HG02759 (cell line): ENCODE data around the gene MCM8.
A peak's percentile ranks its signal among the peaks of the same experiment; 100 is the strongest.

Experiments used
- ATAC-seq: cut with Tn5 transposase; IDR thresholded peaks from one replicate; pipeline ENCODE4 v1.9.1; 2021; ENCODE audit warnings: mild to moderate bottlenecking, moderate library complexity; ENCODE audit not compliant: unreplicated experiment

MCM8 gene

DNA sequence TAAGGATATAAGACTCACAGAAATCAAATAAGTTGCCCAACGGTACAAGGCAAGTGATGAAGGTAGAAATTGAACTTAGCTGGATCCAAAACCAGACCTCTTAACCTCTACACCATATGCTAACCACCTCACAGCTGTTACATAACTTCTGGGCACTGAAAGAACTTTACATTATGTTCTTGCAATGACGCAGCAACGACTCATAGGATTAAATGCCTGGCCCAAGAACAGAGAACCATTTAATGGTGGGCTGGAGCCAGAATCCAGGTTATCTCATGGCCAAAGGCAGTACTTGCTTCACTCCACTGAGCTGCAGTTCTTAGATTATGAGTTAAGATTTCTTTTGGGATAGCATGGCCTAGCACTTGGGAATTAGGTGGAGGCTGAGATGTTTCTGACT is 4.5 kb upstream of the MCM8 start:
- ATAC-seq, result no peak

DNA sequence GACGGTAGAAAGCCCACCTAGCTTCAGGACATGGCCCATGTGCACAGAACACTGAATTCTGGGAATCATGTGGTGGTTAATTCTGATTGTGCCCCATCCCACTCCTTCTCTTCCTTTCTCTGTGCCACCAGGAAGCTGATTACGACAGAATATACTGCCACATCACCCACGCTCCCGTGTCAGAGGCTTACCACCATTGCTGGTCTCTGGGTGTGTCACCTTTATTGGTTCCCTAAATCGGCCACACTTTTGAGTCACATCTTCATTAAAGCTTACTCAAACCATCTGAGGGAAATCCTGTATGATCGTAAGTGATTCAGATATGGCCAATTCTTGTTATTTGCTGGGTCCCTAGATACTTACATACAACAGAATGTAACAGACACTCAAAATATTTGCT is 3.2 kb upstream of the MCM8 start:
- no peak for ATAC-seq

DNA sequence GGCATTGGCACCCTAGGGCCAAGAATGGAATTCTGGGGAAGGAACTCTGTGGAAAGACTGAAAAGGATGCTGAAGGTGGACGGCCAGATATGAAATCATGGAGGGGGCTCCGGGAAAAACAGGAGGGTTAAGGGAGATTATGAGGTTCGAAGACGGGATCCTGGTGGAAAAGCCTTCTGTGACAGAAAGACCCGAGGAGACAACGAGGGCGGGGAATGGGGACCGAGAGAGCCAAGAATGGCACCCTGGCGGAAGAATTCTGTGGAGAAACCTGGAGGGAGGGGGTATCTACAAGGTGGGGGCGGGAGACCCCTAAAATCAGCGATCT is 545 bp upstream of the MCM8 start:
- ATAC-seq, result no peak

DNA sequence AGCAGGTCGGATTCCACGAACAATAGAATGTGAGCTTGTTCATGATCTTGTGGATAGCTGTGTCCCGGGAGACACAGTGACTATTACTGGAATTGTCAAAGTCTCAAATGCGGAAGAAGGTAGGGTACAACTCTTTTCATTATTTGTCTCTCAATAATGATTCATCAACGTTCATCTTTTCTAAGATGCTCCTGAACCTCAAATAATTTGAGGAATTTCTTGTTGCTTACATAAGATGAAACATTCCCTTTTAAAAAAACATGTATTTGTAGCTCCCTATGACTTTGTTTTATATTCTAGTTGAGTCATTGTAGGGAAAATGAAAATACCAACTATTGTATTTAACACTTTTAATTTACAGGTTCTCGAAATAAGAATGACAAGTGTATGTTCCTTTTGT is 17.0 kb downstream of the MCM8 start:
- ATAC-seq, result no peak

DNA sequence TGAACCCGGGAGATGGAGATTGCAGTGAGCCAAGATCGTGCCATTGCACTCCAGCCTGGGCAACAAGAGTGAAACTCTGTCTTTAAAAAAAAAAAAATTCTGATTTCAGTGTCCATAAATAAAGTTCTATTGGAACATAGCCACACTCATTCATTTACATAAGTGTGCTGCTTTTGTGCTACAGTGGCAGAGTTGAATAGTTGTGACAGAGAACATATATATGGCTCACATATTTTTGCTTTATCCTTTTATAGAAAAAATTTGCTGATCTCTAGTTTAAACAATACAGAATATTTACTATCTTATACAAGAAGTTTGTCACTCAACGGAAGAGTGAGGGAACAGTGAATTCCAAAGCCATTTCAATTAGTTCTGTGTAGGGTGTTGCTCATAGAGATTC is 18.0 kb downstream of the MCM8 start:
- ATAC-seq, result no peak

DNA sequence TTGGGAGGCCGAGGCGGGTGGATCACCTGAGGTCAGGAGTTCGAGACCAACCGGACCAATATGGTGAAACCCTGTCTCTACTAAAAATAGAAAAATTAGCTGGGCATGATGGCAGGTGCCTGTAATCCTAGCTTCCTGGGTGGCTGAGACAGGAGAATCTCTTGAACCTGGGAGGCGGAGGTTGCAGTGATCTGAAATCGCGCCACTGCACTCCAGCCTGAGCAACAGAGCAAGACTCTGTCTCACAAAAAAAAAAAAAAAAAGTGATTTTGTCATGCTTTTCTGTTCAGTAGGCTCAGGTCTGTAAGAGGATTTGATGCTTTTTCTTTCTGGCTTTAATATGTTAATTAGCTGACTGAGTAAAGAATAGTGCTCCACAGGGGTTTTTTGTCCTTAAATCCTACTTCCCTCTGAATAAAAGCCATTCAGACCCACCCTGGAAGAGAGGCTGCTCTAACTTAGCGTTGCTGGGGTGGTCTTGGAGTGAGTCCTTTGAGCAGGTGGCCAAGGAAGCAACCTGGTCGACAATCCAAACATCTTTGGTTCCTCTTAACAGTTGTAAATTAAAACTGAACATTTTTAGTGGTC is 19.0 kb downstream of the MCM8 start:
- no peak for ATAC-seq

DNA sequence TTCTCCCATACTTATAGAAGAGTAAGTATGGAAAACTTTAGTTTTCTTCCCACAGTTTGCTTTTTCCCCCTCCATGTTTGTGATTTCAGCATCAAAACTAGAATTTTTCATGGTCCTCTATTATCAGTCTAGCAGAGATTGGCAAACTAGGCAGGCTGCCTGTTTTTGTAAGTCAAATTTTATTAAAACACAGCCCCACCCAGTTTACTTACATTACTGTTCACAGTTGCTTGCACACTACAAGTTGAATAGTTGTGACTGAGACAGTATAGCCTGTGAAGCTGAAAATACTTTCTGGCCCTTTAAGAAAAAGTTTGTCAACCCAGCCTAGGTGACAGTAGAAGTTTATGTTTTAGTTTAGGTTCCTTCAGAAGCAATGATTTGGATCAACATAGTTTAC is 19.5 kb downstream of the MCM8 start:
- no peak for ATAC-seq

DNA sequence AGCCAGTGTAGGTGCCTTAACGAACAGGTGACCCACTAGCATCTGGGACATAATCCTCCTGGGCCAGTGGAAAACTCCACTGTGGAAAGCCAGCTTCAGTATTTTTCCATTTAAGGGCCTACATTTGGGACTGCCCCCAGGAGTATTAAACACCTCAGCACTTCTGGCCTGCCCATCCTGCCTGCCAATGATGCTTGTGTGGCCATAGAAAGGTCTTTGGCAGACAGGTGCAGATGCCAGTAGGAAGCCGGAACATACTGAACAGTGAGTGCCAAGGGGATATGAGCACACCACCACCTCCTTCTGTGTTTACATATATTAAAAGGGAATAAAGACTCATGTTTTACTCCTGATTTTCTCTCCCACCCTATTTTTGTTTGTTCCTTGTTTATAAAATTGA is 19.9 kb downstream of the MCM8 start:
- no peak for ATAC-seq

DNA sequence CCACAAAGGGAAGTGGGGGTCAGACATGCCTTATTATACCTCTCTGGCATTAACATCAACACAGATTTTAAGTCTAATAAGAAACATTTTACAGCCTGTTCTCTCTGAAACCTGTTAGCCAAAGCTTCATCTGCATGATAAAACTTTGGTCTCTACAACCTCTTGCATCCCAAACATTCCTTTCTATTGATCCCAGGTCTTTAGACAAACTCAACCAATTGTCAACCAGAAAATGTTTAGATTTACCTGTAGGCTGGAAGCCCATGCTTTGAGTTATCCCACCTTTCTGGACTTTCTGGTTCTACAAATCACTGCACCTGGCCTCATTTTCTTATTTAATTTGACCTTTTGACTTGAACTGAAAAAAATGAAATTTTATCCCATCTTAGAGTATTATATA is 20.8 kb downstream of the MCM8 start:
- no peak for ATAC-seq

DNA sequence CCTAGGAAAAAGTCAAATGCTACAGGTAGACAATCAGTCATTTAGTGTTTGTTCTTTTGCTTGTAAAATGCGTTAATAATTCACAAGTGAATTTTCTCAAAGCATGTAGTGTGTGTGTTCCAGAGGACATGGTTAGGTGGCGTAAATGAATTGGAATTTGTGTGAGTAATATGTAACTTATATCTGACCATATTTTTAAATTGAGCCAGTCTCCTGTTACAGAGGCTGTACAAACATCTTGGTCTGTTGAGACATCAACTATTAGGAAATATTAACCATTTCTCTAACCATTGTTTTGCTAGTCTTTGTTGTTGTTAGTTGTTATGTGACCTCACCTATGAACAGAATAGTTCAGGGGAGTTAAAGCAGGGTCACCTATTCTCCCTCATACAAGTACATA is 22.7 kb downstream of the MCM8 start:
- ATAC-seq, result no peak

DNA sequence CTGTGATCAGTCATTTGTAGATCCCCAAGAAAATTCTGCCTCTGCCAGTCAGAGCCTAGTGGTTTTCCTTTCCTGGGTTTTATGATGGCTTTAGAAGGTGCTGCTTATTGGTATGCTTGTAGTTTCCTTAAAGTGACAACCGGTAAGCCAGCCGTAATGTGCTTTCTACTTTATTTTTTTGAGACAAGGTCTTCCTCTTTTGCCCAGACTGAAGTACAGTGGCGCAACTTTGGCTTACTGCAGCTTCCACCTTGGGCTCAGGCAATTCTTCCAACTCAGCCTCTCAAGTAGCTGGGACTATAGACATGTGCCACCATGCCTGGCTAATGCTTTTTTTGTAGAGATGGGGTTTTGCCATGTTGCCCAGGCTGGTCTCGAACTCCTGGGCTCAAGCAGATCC is 23.5 kb downstream of the MCM8 start:
- ATAC-seq, result no peak

DNA sequence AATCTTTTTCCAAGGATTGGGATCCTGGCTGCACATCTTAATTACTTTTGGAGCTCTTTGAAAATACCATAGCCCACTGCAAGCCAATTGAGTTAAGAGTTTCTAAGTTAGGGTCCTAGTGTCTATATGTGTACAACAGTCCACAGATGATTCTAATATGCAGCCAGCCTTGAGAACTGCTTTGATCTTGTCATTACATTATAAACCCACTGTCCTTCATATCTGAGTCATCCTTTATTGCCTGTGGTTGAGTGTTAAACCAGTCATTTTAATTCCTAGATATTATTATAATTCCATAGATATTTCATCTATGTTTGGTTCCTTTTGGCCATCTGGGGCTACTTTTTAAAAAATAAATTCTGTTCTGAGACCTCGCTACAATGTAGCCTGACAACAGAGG is 24.1 kb downstream of the MCM8 start:
- ATAC-seq, result no peak

DNA sequence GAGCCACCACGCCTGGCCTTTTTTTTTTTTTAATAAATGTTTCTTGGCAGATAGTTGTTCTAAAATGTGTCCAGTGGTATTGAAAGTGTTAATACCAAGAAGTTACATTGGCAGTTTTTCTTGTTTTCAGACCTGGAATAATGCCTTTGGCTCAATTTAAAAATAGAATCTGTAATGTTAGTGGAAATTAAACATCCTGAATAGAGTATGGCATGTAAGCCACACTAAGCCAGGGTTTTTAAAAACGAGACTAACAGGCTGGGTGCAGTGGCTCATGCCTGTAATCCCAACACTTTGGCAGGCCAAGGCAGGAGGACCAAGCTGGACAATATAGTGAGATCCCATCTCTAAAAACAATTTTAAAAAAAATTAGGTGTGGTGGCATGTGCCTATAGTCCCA is 25.3 kb downstream of the MCM8 start:
- ATAC-seq, result no peak

DNA sequence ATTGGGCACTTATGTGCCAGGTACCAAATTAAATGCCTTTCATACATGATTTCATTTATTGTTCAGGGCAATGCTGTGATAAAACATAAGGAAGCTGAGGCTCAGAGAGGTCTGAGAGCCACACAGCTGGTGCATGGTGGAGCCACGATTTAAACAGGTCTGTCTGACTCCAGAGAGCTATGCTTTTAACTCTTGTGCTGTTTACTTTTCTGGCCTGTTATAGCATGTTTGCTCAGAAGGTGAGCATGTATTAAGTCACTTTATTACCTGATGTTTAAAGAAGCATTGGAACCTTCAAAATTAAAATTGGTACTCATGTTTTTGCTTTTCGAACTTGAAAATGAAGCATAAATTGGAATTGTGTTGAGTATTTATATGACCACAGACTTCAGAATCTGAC is 26.8 kb downstream of the MCM8 start:
- ATAC-seq, result no peak

DNA sequence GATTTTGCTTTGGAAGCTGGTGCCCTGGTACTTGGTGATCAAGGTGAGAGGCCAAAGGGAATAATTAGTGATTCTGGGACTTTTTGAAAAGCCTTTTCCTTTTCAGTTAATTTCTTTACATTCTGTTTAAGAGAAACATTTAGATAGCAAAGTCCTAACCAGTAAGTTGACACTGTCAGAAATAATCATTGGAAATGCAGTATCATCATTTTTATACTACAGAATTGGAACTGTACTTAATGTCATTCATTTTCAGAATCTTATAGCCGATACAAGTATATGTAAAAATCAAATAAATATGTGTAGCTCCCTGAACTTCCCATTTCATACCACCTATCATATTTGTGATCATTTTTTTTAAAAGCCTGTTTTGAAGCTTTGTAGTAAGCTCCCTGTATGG is 27.5 kb downstream of the MCM8 start:
- no peak for ATAC-seq

DNA sequence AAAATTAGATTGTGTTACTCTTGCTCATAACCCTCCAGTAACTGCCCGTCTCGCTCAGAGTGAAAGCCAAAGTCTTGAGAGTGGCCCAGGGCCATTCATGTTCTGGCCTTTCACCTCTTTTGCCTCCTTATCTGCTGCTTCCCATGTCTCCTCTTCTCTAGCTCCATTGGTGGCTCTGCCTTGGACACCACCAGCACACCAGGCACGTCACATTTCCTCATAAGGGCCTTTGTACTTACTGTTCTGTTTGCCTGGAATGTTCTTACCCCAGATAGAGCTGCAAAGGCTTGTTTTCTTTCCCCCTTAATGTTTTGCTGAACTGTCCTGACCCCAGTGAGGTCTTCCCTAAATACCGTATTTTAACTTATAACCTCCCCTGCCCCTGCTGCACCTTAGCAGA is 29.3 kb downstream of the MCM8 start:
- ATAC-seq, result no peak

DNA sequence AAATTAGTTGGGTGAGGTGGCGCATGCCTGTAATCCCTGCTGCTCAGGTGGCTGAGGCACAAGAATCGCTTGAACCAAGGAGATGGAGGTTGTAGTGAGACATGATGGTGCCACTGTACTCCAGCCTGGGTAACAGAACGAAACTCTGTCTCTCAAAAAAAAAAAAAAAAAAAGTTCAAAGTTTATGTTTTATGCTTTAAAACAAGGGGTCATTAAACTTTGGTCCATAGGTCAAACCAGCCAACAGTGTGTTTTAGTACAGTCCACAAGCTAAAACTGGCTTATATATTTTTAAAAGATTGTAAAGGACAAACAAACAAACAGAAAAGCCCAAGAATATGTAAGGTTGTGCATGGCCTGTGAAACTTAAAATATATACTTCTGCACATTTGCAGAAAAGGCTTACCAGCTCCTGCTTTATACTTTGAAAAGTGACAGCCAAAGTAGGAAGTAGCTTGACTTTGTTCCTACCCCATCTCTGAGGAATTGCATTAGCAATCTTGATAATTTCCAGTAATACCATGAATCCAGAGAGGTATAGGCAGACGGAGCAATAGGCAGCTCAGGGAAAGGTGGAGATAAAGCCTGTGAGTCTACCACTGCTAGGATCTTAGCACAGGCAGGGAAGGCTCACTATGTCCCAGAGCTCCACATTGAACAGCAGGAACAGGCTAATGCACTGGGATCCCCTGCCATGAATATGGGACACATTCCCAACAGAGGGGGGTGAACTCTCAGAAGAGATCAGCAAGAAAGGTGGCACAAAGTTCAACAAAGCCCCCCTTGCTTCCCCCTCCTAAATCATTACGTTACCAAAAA is 30.5 kb downstream of the MCM8 start:
- no peak for ATAC-seq

DNA sequence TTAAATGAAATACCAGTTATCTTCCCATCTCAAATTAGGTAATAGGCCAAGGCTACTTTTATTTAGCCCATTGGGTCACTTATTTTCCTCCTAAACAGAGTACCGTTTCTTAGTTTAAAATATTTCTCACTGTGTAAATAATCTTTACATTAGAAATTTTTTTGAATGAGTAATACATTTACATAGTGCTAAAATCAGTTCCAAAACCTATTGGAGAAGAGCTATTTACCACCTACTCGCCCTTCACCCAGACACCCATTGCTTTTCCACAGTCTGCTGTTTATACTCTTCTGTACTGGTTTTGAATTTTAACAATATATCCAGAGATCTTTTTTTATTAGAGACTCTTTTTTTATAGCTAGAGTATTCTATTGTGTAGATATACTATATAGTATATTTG is 36.9 kb downstream of the MCM8 start:
- no peak for ATAC-seq

DNA sequence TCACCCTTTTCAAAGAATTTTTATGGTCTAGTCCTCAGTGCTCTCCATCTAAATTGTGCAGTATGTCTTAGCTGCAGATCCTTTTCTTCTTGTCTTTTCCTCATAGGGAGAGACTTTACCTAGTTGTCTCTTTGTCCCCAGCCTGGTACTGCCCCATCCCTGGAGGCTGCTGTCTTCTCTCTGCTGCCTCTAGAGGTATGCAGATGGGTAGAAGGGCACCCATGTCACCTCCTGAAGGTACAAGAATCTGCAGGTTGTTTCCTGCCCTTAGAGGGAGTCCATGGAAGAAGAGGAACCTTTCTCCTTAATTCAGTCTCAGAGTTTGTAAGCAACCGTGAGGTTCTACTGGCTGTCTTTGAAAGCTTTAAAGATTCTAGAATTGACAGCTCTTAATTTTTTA is 39.1 kb downstream of the MCM8 start:
- ATAC-seq, result no peak

DNA sequence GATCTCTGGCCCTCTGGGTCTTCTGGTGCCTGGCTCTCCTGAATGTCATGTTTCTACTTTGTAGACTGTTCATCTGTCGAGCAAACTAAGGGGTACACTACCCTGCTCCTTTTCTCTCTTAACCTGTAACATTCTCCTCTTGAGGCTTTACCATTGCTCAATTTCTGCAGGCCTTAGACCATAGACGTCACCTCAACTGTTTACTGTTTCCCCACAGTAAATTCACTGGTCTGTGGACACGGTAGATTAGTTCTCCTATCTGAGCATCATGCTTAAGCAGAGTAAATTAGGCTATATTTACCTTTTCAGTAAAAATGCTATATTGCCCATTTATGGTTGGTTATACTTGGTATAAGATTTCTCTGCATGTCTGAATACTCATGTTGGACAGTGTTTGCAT is 40.5 kb downstream of the MCM8 start:
- ATAC-seq, result no peak

DNA sequence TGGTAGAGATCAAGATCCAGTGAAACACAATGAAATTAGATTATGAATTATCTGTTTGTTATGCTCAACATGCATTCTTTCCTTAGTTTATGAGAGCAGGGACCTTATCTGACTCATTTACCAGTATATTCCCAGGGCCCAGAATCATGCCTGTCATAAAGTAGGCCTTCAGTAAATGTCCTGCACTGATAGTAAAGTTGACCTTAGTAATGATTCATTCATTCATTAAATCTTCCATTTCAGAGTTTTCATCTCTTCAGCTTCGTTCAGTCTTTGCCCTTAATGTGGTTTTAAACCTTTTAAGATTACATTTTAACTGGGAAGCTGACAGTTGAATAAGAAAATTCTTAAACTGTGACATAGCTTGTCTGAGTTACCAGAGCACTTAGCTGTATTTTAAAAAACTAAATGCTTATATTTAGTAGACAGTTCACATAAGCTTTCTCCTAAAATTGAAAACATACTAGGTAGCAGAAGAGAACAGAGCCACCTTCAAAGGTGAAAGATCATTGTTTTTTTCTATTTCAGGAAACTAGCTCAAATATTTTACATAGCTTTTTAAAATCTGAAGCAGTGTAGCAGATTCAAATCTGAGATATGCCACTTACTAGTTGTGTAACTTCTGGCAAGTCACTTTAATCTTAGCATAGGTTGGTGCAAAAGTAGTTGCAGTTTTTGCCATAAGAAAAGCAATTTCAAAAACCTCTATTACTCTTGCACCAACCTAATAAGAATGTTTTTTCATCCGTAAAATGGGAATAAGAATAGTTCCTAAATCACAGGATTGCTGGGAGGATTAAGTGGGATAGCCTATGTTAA is 41.4 kb downstream of the MCM8 start:
- no peak for ATAC-seq

DNA sequence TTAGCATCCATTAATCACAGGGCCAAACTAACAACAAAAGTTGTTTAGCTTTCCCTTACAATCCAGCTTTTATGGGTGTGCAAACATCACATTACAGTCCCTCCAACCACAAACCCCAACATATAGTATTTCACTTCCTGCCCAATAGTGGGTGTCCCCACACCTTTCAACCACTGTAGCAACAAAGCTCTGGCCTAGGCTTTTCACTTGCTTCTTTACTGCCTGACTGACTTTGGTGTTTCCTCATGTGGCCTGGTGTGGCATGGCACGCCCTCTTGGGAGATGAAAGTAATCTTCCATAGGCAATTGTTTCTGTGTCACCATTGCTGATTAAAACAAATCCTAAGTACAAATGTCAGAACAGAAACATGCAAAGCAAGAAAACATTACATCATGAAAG is 46.3 kb downstream of the MCM8 start:
- peak; percentile 92 for ATAC-seq
